GM21825 (cell line): ENCODE measurements around the gene TCHP.

Source experiments
- ATAC-seq: cut with Tn5 transposase; IDR thresholded peaks from one replicate; pipeline ENCODE4 v1.9.1; 2021; ENCODE audit warnings: mild to moderate bottlenecking, moderate library complexity; ENCODE audit not compliant: unreplicated experiment

The TCHP gene

GRCh38 chr12:109959411-109960093 lies 59.5 kb downstream of the TCHP start:
- no peak for ATAC-seq

GRCh38 chr12:109961201-109961600 lies 61.1 kb downstream of the TCHP start:
- ATAC-seq, result no peak

GRCh38 chr12:109961612-109962011 lies 61.5 kb downstream of the TCHP start:
- no peak for ATAC-seq

- ATAC-seq, result no peak
Measured at GRCh38 chr12:109962398-109962797, 62.3 kb downstream of the TCHP start.

- no peak for ATAC-seq
Measured at GRCh38 chr12:109963330-109963729, 63.3 kb downstream of the TCHP start.

- no peak for ATAC-seq
Measured at GRCh38 chr12:109963743-109964429, 63.8 kb downstream of the TCHP start.

GRCh38 chr12:109966546-109966945 lies 66.5 kb downstream of the TCHP start:
- no peak for ATAC-seq

GRCh38 chr12:109967383-109968031 lies 67.4 kb downstream of the TCHP start:
- ATAC-seq, result no peak
